ENCODE results near the gene CDHR2.
A peak's percentile ranks its signal among the peaks of the same experiment; 100 is the strongest.
"Not testable (repeated sequence)": the region's sequence is repeated elsewhere in the genome, so short reads cannot be mapped to it uniquely, and the experiment has no call there.

Gene CDHR2

GRCh38 chr5:176575066-176575465 is 25.9 kb downstream of the CDHR2 start:
- DNase-seq, result no peak

GRCh38 chr5:176575488-176576422 is 26.6 kb downstream of the CDHR2 start:
- no peak for DNase-seq

DNA sequence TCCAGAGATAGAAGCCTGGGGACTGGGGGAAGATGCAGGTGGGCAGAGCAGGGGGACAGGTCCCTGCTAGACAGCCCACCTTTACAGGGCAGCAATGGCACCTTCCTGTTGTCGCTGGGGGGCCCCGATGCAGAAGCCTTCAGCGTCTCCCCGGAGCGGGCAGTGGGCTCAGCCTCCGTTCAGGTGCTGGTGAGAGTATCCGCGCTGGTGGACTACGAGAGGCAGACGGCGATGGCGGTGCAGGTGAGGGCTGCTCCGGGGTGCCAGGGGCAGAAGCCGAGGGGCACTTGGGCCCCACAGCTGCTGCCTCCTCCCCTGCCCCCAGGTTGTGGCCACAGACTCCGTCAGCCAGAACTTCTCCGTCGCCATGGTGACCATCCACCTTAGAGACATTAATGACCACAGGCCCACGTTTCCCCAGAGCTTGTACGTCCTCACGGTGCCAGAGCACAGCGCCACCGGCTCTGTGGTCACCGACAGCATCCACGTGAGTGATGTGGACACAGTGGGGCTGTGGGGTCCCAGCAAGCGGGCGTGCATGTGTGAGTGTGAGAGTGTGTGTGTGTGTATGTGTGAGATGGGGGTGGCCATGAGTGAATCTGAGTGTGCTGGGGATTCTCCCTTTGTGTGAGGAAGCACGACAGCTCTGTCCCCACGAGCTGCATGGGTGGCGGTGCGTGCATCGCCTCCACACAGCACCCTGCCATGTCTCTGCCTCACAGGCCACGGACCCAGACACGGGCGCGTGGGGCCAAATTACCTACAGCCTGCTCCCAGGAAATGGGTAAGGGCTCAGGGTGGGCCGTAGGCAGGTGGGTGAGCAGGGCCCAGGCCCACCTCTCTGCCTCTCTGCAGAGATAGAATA is 28.4 kb downstream of the CDHR2 start:
- DNase-seq, result no peak

DNA sequence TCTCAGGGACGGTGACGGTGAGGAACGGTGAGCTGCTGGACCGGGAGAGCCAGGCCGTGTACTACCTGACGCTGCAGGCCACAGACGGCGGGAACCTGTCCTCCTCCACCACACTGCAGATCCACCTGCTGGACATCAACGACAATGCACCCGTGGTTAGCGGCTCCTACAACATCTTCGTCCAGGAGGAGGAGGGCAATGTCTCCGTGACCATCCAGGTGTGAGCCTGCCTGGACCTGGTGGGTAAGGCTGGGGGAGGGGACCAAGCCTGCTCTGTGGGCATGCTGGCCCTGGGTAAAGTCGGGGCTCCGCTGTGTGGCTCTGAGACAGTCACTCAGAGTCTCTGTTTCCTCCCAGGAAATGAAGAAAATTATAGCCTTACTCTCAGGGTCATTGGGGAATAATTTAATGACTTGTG is 29.3 kb downstream of the CDHR2 start:
- peak; percentile 11 to 49 (median 24) for DNase-seq

- no peak for DNase-seq
These were observed 30.2 kb downstream of the CDHR2 start for GRCh38 chr5:176579323-176579722.

DNA sequence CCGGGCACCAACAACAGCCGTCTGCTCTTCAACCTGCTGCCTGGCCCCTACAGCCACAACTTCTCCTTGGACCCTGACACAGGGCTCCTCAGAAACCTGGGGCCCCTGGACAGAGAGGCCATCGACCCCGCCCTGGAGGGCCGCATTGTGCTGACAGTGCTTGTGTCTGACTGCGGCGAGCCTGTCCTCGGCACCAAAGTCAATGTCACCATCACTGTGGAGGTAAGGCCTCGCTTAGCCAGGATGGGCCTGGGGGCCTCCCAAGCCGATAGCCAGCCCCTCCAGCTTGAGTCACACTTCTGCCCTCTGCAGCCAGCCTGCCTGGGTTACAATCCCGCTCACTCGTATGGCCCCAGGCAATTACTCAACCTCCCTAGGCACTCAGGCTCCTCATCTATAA is 32.2 kb downstream of the CDHR2 start:
- no peak for DNase-seq

DNA sequence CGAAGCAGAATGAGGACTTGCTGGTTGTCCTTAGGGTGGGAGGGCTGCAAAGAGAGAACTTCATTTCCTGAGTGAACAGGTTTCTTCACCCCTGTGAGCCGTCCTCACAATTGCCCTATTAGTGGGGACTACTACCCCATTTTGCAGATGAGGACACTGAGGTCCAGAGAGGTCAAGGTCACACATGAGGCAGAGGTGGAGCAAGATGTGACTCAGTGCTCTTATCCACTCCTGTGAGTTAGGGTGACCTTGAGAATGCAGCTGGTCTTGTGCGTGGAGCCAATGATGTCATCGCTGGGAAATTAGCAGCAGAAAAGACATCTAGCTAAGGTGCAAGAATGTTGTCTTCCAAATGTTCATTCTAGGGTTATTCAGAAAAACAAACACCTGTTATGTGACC is 33.9 kb downstream of the CDHR2 start:
- DNase-seq, result no peak

- DNase-seq, result no peak
These were observed 38.3 kb downstream of the CDHR2 start for GRCh38 chr5:176587398-176587797.

DNA sequence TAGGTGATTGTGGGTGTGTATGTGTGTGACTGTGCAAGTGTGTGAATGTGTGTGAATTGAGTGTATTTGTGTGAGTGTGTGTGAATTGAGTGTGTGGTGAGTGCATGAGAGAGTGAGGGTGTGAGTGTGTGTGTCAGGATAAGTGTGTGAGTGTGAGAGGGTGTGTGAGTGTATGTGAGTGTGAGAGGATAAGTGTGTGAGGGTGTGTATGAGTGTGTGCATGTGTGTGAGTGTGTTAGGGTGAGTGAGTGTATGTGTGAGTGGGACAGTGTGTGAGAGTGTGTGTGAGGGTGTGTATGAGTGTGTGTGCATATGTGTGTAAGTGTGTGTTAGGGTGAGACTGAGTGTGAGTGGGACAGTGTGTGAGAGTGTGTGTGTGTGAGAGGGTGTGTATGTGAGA is 39.2 kb downstream of the CDHR2 start:
- DNase-seq, result no peak

DNA sequence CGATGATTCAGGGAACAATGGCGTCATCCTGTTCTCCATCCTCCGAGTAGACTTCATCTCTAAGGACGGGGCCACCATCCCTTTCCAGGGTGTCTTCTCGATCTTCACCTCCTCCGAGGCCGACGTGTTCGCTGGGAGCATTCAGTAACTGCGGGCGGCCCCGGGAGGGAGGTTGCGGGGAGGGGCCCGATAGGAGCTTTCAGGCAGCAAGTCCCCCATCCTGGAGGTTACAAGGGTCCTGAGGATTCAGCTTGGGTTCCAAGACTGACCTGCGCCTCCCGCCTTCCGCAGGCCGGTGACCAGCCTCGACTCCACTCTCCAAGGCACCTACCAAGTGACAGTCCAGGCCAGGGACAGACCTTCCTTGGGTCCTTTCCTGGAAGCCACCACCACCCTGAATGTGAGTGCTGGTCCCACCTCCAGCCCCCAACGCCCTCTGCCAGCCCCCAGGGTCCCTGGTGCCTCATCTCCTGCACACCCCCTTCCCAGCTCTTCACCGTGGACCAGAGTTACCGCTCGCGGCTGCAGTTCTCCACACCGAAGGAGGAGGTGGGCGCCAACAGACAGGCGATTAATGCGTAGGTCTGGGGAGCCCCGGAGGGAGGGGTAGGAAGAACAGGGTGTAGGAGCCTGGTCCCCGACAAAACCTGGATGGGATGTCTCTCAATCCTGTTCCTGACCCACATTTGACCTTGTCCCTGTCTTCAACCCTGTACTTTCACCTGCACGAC is 40.1 kb downstream of the CDHR2 start:
- no peak for DNase-seq

GRCh38 chr5:176590035-176590717 is 41.0 kb downstream of the CDHR2 start:
- DNase-seq, result no peak

- not testable (repeated sequence) for DNase-seq
These were observed 42.5 kb downstream of the CDHR2 start for GRCh38 chr5:176591667-176592066.

DNA sequence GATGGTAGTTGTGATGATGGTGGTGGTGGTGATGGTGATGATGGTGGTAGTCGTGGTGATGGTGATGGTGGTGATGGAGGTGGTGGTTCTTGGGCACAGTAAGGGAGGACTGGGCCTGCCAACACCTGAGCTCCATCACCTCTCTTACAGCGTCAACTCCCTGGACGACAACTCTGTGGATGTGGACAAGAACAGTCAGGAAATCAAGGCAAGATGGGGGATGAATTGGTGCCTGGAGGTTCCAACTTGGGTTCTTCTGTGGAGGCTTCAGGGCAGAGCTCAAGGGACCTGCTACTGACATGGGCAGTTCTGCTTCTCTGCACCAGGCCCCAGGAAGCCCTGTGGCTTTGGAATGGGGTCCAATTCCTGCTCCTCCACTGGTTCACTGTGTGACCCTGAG is 43.4 kb downstream of the CDHR2 start:
- no peak for DNase-seq

DNA sequence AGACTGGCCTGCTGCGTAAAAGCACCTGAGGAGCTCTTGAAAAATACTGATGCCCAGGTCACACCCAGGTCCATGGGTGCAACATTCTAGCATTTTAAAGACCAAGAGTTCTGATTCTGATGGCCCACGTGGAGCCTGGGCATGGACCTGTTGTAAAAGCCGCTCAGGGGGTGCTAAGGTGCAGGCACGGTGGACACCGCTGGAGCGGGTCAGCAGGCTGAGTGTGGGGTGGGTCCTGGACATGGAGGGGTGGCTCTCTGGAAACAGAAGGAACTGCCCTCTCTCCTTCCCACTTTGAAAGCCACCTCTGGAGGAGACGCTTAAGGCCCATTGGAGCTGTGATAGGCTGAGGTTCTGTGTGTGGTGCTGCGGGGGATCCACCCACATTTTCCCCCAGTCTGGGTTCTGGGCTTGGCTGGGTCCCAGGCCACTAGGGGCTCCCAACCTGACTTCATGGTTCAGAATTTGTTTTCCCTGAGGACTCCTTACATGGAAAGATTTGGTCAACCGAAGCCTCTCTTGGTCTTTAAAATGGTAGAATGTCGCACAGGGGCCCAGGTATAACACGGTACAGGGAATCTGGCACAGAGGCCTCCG is 44.2 kb downstream of the CDHR2 start:
- DNase-seq, result no peak

- no peak for DNase-seq
These were observed 45.4 kb downstream of the CDHR2 start for GRCh38 chr5:176594554-176594953.

- DNase-seq, result no peak
These were observed 46.3 kb downstream of the CDHR2 start for GRCh38 chr5:176595386-176595943.

DNA sequence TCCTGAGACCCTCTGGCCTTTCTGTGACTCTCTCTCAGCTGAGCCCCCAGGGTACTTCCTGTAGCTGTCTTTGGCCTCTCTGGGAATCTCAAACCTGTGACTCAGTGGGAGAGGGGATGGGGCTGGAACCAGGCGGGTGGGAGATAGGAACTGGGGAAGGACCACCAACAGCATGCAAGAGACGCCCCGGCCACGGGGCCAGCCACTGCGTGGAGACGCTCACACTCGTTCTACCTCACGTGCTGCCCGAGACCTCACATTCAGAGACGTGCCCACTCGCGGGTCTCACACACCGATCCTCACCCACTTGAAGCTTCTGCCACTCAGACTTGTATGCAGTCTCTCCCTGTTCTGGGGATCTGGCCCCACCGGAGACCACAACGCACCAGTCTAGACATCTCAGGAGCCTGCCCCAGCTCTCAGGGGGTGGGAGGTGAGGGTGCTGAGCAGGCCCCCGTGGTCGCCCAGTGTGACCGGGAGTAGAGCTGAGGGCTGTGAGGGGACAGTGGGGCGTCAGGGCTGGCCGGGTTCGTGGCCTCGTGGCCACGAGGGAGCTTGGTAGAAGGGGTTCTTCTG is 47.0 kb downstream of the CDHR2 start:
- DNase-seq, result no peak

DNA sequence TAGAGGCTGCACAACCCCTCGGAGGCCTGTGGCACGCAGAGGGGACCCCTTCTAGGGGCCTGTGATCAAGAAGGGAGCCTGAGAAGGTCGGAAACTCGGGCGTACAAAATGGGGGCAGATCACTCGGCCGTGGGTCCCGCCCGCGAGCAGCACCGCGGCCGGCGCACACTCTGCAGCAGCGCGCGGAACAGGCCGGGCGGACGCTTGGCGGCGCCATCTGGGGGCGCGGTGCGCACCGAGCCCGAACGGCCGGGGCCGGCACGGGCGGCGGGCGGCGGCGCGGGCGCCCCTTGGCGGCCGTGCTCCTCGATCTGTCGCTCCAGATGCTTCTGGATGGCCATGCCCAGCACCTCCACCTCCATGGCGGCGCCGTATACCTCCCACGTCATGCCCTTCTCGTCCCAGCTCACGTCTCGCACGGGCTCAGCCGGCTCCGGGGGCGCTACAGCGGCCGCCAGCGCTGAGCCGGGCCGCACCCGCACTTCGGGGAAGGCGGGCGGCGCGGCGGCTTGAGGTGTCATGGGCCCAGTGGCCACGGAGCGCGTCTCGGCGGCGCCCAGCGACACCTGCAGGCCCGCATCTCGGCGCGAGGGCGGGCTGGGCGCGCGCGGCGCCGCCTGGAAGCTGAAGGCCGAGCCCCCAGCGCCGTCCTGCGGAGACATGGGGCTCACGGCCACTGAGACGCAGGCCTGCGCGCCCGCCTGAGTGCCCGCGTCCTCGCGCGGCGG is 47.7 kb downstream of the CDHR2 start:
- peak; percentile 60 to 80 (median 62) for DNase-seq

DNA sequence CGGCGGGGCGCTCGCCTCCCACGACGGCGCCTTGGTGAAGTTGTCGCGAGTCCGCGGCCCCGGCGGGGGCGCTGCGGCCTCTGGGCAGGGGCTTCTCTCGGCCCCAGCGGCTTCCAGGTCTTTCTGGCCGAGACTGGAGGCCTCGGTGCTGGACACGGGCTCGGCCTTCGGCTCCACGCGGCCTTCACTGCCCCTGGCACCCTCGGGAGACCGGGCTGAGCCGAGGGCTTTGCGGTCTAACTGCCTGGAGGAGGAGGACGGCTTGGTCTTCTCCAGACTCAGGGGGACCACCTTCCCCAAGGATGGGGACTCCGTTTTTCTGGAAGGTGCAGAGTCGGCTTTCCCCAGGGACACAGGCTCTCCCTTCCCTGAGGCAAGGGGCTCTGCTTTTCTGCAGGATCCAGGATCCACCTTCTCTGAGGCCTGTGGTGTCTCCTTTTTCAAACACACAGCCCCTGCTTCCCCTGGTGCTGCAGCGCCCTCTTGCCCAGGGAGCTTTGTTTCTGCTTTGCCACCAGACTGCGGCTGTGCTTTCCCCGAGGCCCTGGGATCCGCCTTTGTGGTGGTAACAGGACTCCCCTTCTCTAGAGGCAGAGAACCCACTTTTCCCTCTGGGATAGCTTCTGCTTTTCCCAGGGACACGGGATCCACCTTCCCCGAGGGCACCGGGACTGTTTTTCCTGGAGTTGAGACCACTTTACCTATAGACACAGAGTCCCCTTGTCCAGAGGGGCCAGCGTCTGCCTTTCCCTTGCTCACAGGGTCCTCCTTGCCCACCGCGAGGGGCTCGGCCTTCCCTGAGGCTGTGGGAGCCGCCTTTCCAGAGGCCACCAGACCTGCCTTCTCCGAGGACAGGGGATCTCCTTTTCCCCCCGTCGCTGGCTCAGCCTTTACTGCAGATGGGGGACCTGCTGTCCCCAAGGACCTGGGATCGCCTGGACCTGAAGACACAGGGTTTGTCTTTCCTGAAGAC is 48.6 kb downstream of the CDHR2 start:
- DNase-seq, result peak in 1 of 6 experiments; percentile 17

Measured in stimulated activated naive CD4-positive, alpha-beta T cell (primary cell).